SHP77 (cell line): Measurements from ENCODE around the gene GRAMD1C.

Source experiments
- DNase-seq, 2 experiments: peaks; one replicate each; lab custom pipeline; 2025; lab: John Stamatoyannopoulos, UW

Gene GRAMD1C

GRCh38 chr3:113952921-113953320, 114.3 kb downstream of the GRAMD1C start:
- no peak for DNase-seq

DNA sequence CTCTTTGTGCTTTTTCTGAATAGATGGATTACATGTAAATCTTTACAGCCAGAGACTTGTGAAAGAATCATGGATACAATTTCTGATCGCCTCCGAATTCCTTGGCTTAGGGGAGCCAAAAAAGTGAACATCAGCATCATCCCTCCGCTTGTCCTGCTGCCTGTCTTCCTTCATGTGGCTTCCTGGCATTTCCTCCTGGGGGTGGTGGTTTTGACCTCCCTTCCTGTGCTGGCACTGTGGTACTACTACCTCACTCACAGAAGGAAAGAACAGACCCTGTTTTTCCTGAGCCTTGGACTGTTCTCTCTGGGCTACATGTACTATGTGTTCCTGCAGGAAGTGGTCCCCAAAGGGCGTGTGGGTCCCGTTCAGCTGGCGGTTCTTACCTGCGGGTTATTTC, 115.1 kb downstream of the GRAMD1C start:
- DNase-seq = no peak

GRCh38 chr3:113954091-113954685, 115.6 kb downstream of the GRAMD1C start:
- DNase-seq = no peak

GRCh38 chr3:113963879-113964278, 125.3 kb downstream of the GRAMD1C start:
- no peak for DNase-seq

- no peak for DNase-seq
Measured at GRCh38 chr3:113966172-113966571, 127.6 kb downstream of the GRAMD1C start.

GRCh38 chr3:113968986-113969385, 130.4 kb downstream of the GRAMD1C start:
- DNase-seq = no peak

GRCh38 chr3:113977822-113978221, 139.2 kb downstream of the GRAMD1C start:
- no peak for DNase-seq

DNA sequence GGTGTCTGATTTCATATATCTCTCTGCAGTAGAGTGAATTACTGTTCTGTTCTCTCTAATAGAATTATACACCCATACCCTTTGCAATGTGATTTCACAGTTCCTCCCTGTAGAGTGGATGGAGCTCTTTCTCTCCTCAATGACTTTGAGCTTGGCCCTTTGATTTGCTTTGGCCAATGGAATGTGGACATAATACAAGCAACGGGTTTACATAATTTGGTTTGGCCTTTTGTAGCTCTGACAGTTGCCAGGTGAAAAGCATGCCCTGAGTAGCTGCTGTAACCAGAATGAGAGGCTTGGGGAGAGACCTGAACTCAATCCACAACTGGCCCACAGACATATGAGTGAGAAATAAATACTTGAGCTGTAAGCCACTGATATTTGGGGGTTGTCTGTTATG, 141.3 kb downstream of the GRAMD1C start:
- DNase-seq = no peak

GRCh38 chr3:113981803-113982202, 143.2 kb downstream of the GRAMD1C start:
- DNase-seq = no peak

- DNase-seq = no peak
Measured at GRCh38 chr3:113983544-113983943, 145.0 kb downstream of the GRAMD1C start.

GRCh38 chr3:113985541-113985940, 147.0 kb downstream of the GRAMD1C start:
- DNase-seq = no peak
